Measurements from ENCODE around the gene CASTOR1. TPM values are rescaled to one million over a fixed set of nuclear protein-coding genes. Genes with fewer than 3 reads are reported as not detected.
"Not testable (repeated sequence)": the region's sequence is repeated elsewhere in the genome, so short reads cannot be mapped to it uniquely, and the experiment has no call there.

The CASTOR1 gene
- total RNA-seq = 15.9 TPM

- peak; percentile 91 for ATAC-seq
- peak; percentile 99 for DNase-seq (ENCODE audit: low spot score)
- intact Hi-C loops (cut with DNase I) = loop anchor here (5.0 kb wide), 1 partner anchor 98 kb away; the partner anchor contains the start of gene RNF215
These were observed at the start of gene CASTOR1 for GRCh38 chr22:30289141-30289979. CASTOR1 (minus strand) TSS chr22:30289505; CDS start chr22:30289497, 8 bp downstream.

- intact Hi-C loops (cut with DNase I) = no loop called here
- no peak for DNase-seq (ENCODE audit: low spot score)
- no peak for ATAC-seq
These were observed 49.5 kb upstream of the CASTOR1 start for GRCh38 chr22:30338802-30339201.

GRCh38 chr22:30338341-30338740 lies 49.0 kb upstream of the CASTOR1 start:
- DNase-seq (ENCODE audit: low spot score); ATAC-seq; intact Hi-C loops (cut with DNase I): not testable (repeated sequence)

GRCh38 chr22:30337461-30337778 lies 48.1 kb upstream of the CASTOR1 start:
- no peak for DNase-seq (ENCODE audit: low spot score)
- intact Hi-C loops (cut with DNase I) = no loop called here
- no peak for ATAC-seq

GRCh38 chr22:30336752-30337460 lies 47.6 kb upstream of the CASTOR1 start:
- no peak for ATAC-seq

GRCh38 chr22:30335236-30335635 lies 45.9 kb upstream of the CASTOR1 start:
- DNase-seq (ENCODE audit: low spot score) (no peak), ATAC-seq (no peak)
- intact Hi-C loops (cut with DNase I) = no loop called here

More at GRCh38 chr22:30336752-30337460, 47.6 kb upstream of the CASTOR1 start:
- intact Hi-C loops (cut with DNase I) = no loop called here
- DNase-seq (ENCODE audit: low spot score) = no peak

- no peak for ATAC-seq
- DNase-seq (ENCODE audit: low spot score) = no peak
- intact Hi-C loops (cut with DNase I) = no loop called here
These were observed 45.3 kb upstream of the CASTOR1 start for GRCh38 chr22:30334646-30335045.

- no peak for DNase-seq (ENCODE audit: low spot score)
- intact Hi-C loops (cut with DNase I) = no loop called here
- ATAC-seq = no peak
These were observed 44.4 kb upstream of the CASTOR1 start for GRCh38 chr22:30333707-30334087.

GRCh38 chr22:30332994-30333706 lies 43.8 kb upstream of the CASTOR1 start:
- DNase-seq (ENCODE audit: low spot score) (no peak), ATAC-seq (no peak)
- intact Hi-C loops (cut with DNase I) = no loop called here

- intact Hi-C loops (cut with DNase I) = no loop called here
- ATAC-seq = peak; percentile 20
- DNase-seq (ENCODE audit: low spot score) = no peak
These were observed 43.2 kb upstream of the CASTOR1 start for GRCh38 chr22:30332551-30332950.

- no peak for DNase-seq (ENCODE audit: low spot score)
- intact Hi-C loops (cut with DNase I) = no loop called here
These were observed 39.3 kb upstream of the CASTOR1 start for GRCh38 chr22:30328466-30329049.

GRCh38 chr22:30327864-30328345 lies 38.6 kb upstream of the CASTOR1 start:
- intact Hi-C loops (cut with DNase I) = no loop called here
- ATAC-seq = no peak
- DNase-seq (ENCODE audit: low spot score) = no peak

More at GRCh38 chr22:30328466-30329049, 39.3 kb upstream of the CASTOR1 start:
- ATAC-seq = no peak

- intact Hi-C loops (cut with DNase I) = no loop called here
These were observed 37.5 kb upstream of the CASTOR1 start, which contains the start of gene TBC1D10A for GRCh38 chr22:30326706-30327362. TBC1D10A (minus strand) TSS chr22:30326941; CDS start chr22:30326881, 60 bp downstream.

GRCh38 chr22:30326255-30326705 lies 37.0 kb upstream of the CASTOR1 start:
- DNase-seq (ENCODE audit: low spot score) (peak; percentile 68), ATAC-seq (peak; percentile 50)
- intact Hi-C loops (cut with DNase I) = no loop called here

More at GRCh38 chr22:30326706-30327362, 37.5 kb upstream of the CASTOR1 start, which contains the start of gene TBC1D10A:
- DNase-seq (ENCODE audit: low spot score) (peak; percentile 90), ATAC-seq (peak; percentile 88)

- DNase-seq (ENCODE audit: low spot score) (no peak), ATAC-seq (peak; percentile 7)
- intact Hi-C loops (cut with DNase I) = no loop called here
These were observed 36.5 kb upstream of the CASTOR1 start for GRCh38 chr22:30325724-30326254.

- DNase-seq (ENCODE audit: low spot score) = no peak
- intact Hi-C loops (cut with DNase I) = no loop called here
- peak; percentile 69 for ATAC-seq
These were observed 35.9 kb upstream of the CASTOR1 start for GRCh38 chr22:30325065-30325720.

GRCh38 chr22:30324014-30324730 lies 34.9 kb upstream of the CASTOR1 start:
- no peak for DNase-seq (ENCODE audit: low spot score)
- intact Hi-C loops (cut with DNase I) = no loop called here
- ATAC-seq = peak; percentile 31
